ENCODE results near the gene KIAA0825.
"Not testable (repeated sequence)": the region's sequence is repeated elsewhere in the genome, so short reads cannot be mapped to it uniquely, and the experiment has no call there.

Gene KIAA0825

GRCh38 chr5:94577466-94578245 lies 40.7 kb downstream of the KIAA0825 start:
- no peak overlapping the region for H3K4me2 ChIP-seq (ENCODE audit: low read length)
- no peaks in the 10 kb centered on the region for H3K27me3 ChIP-seq (ENCODE audit: low read depth, low read length)
- H3K79me2 ChIP-seq (ENCODE audit: low read length): no peaks in the 10 kb centered on the region
- no peak overlapping the region for H3K27ac ChIP-seq (ENCODE audit: low read length)
- H4K20me1 ChIP-seq (ENCODE audit: insufficient read depth, low read length): no peaks in the 10 kb centered on the region
- TF ChIP-seq EZH2phosphoT487 (IDR thresholded peaks at IDR 0.05; ENCODE audit: low read depth): no peak
- TF ChIP-seq CTCF (IDR thresholded peaks at IDR 0.05; ENCODE audit: low read depth, low read length): no peak
- no peak overlapping the region for H3K9ac ChIP-seq (ENCODE audit: low read length)
- H3K4me3 ChIP-seq (ENCODE audit: low read length): no peak overlapping the region
- H3K36me3 ChIP-seq (replicated peaks; ENCODE audit: low read depth, low read length): no peaks in the 10 kb centered on the region
- no peak overlapping the region for H2AFZ ChIP-seq (ENCODE audit: low read depth, low read length)
- no peaks in the 10 kb centered on the region for H3K4me1 ChIP-seq (ENCODE audit: low read length)
- H3K9me3 ChIP-seq (ENCODE audit: insufficient read depth, low read length): no peaks in the 10 kb centered on the region

- no peaks in the 10 kb centered on the region for H3K27me3 ChIP-seq (ENCODE audit: low read depth, low read length)
- no peaks in the 10 kb centered on the region for H3K79me2 ChIP-seq (ENCODE audit: low read length)
- no peak overlapping the region for H3K9ac ChIP-seq (ENCODE audit: low read length)
- no peaks in the 10 kb centered on the region for H4K20me1 ChIP-seq (ENCODE audit: insufficient read depth, low read length)
- H3K36me3 ChIP-seq (replicated peaks; ENCODE audit: low read depth, low read length): no peaks in the 10 kb centered on the region
- TF ChIP-seq EZH2phosphoT487 (IDR thresholded peaks at IDR 0.05; ENCODE audit: low read depth): no peak
- no peak for TF ChIP-seq CTCF (IDR thresholded peaks at IDR 0.05; ENCODE audit: low read depth, low read length)
- no peak overlapping the region for H3K27ac ChIP-seq (ENCODE audit: low read length)
- H3K4me1 ChIP-seq (ENCODE audit: low read length): no peaks in the 10 kb centered on the region
- no peaks in the 10 kb centered on the region for H3K9me3 ChIP-seq (ENCODE audit: insufficient read depth, low read length)
- H2AFZ ChIP-seq (ENCODE audit: low read depth, low read length): no peak overlapping the region
- no peak overlapping the region for H3K4me3 ChIP-seq (ENCODE audit: low read length)
- no peak overlapping the region for H3K4me2 ChIP-seq (ENCODE audit: low read length)
These were observed 43.2 kb downstream of the KIAA0825 start for GRCh38 chr5:94575196-94575595.

- H3K4me2 ChIP-seq (ENCODE audit: low read length); H3K79me2 ChIP-seq (ENCODE audit: low read length); H2AFZ ChIP-seq (ENCODE audit: low read depth, low read length); H3K27ac ChIP-seq (ENCODE audit: low read length); H3K9me3 ChIP-seq (ENCODE audit: insufficient read depth, low read length); H3K4me3 ChIP-seq (ENCODE audit: low read length); H3K4me1 ChIP-seq (ENCODE audit: low read length); H3K27me3 ChIP-seq (ENCODE audit: low read depth, low read length); H4K20me1 ChIP-seq (ENCODE audit: insufficient read depth, low read length); H3K9ac ChIP-seq (ENCODE audit: low read length); H3K36me3 ChIP-seq (replicated peaks; ENCODE audit: low read depth, low read length): not testable (repeated sequence)
These were observed 45.1 kb downstream of the KIAA0825 start for GRCh38 chr5:94573349-94573748.

- Histone ChIP-seq H3K79me2 (ENCODE audit: low read length) (no peaks in the 10 kb centered on the region), H3K4me3 (ENCODE audit: low read length) (no peak overlapping the region), H3K4me2 (ENCODE audit: low read length) (no peak overlapping the region), H3K27me3 (ENCODE audit: low read depth, low read length) (no peaks in the 10 kb centered on the region), H3K27ac (ENCODE audit: low read length) (no peak overlapping the region), H3K9ac (ENCODE audit: low read length) (no peak overlapping the region), H3K36me3 (replicated peaks; ENCODE audit: low read depth, low read length) (no peaks in the 10 kb centered on the region), H3K4me1 (ENCODE audit: low read length) (no peaks in the 10 kb centered on the region), H2AFZ (ENCODE audit: low read depth, low read length) (no peak overlapping the region), H4K20me1 (ENCODE audit: insufficient read depth, low read length) (no peaks in the 10 kb centered on the region), H3K9me3 (ENCODE audit: insufficient read depth, low read length) (no peaks in the 10 kb centered on the region)
- no peak for TF ChIP-seq CTCF (IDR thresholded peaks at IDR 0.05; ENCODE audit: low read depth, low read length)
- TF ChIP-seq EZH2phosphoT487 (IDR thresholded peaks at IDR 0.05; ENCODE audit: low read depth): no peak
These were observed 47.0 kb downstream of the KIAA0825 start for GRCh38 chr5:94571415-94571814.
